Measurements from ENCODE around the gene KRTAP5-2. TPM values are rescaled to one million over a fixed set of nuclear protein-coding genes. Genes with fewer than 3 reads are reported as not detected.

KRTAP5-2 gene
- total and polyA plus RNA-seq, 8 donors = not detected

- peak; percentile 80 to 85 for TF ChIP-seq CTCF (IDR thresholded peaks at IDR 0.05)
- peaks cover 8 to 34% of the 10 kb centered on the region in 2 donors for H3K4me1 ChIP-seq
- DNase-seq (peak in 2 of 4 donors; percentile 64 to 90), ATAC-seq (peak; percentile 66)
- H3K4me3 ChIP-seq = peak overlapping the region; percentile 44 to 53
- H3K36me3 ChIP-seq = no peaks in the 10 kb centered on the region
- H3K9me3 ChIP-seq = peaks cover 0 to 3% of the 10 kb centered on the region in 2 donors
- intact Hi-C loops (cut with DNase I) = no loop called here
- H3K27me3 ChIP-seq = peaks cover 3 to 66% of the 10 kb centered on the region in 2 donors
- peak overlapping the region; percentile 61 to 83 for H3K27ac ChIP-seq
These were observed 23.7 kb downstream of the KRTAP5-2 start for GRCh38 chr11:1574238-1574932.

GRCh38 chr11:1573903-1574237, 24.2 kb downstream of the KRTAP5-2 start:
- Histone ChIP-seq H3K4me1 (peaks cover 8 to 34% of the 10 kb centered on the region in 2 donors), H3K9me3 (peaks cover 0 to 3% of the 10 kb centered on the region in 2 donors), H3K27me3 (peaks cover 3 to 71% of the 10 kb centered on the region in 2 donors), H3K27ac (peak overlapping the region; percentile 61 to 83), H3K4me3 (peak overlapping the region; percentile 44 to 53), H3K36me3 (no peaks in the 10 kb centered on the region)
- ATAC-seq = peak; percentile 84
- peak in 2 of 4 donors; percentile 79 to 84 for DNase-seq
- intact Hi-C loops (cut with DNase I) = no loop called here
- TF ChIP-seq CTCF (IDR thresholded peaks at IDR 0.05) = no peak

GRCh38 chr11:1573077-1573902, 24.8 kb downstream of the KRTAP5-2 start:
- Histone ChIP-seq H3K27me3 (peaks cover 3 to 75% of the 10 kb centered on the region in 2 donors), H3K27ac (peak overlapping the region; percentile 53 to 83), H3K36me3 (no peaks in the 10 kb centered on the region), H3K4me3 (peak overlapping the region; percentile 44 to 53), H3K9me3 (no peaks in the 10 kb centered on the region), H3K4me1 (peaks cover 8 to 34% of the 10 kb centered on the region in 2 donors)
- peak in 1 of 4 donors; percentile 74 for DNase-seq
- no peak for TF ChIP-seq CTCF (IDR thresholded peaks at IDR 0.05)
- intact Hi-C loops (cut with DNase I) = no loop called here
- ATAC-seq = peak; percentile 52

GRCh38 chr11:1572197-1573076, 25.7 kb downstream of the KRTAP5-2 start, which contains the start of gene DUSP8:
DUSP8 (minus strand) TSS chr11:1572271; CDS start chr11:1565826, 6,445 bp downstream.
- intact Hi-C loops (cut with DNase I) = no loop called here
- ATAC-seq (peak; percentile 45), DNase-seq (peak in 3 of 4 donors; percentile 88 to 90 (median 88))
- H3K9me3 ChIP-seq = no peaks in the 10 kb centered on the region
- no peak for TF ChIP-seq CTCF (IDR thresholded peaks at IDR 0.05)
- H3K4me3 ChIP-seq = peak within 1 kb of the TSS; percentile 48 to 53
- H3K27ac ChIP-seq = peak within 1 kb of the TSS; percentile 53 to 83
- H3K4me1 ChIP-seq = peaks cover 8 to 34% of the 10 kb centered on the region in 2 donors
- H3K36me3 ChIP-seq = no peaks in the 10 kb centered on the region
- peaks cover 3 to 81% of the 10 kb centered on the region in 2 donors for H3K27me3 ChIP-seq

Data from left lung (tissue), 10 donors.